GM18873 (cell line): ENCODE measurements around the gene MAML3.

Experiments used
- ATAC-seq: cut with Tn5 transposase; IDR thresholded peaks from one replicate; pipeline ENCODE4 v1.9.1; 2021; ENCODE audit warnings: mild to moderate bottlenecking, moderate library complexity, moderate number of reproducible peaks; ENCODE audit not compliant: unreplicated experiment, low FRiP score

MAML3 gene

GRCh38 chr4:140049849-140050637, 103.9 kb downstream of the MAML3 start:
- no peak for ATAC-seq

- ATAC-seq = peak; percentile 47
These were observed 104.7 kb downstream of the MAML3 start for GRCh38 chr4:140049024-140049848.

- no peak for ATAC-seq
These were observed 105.5 kb downstream of the MAML3 start for GRCh38 chr4:140048419-140048995.

GRCh38 chr4:140047786-140048185, 106.2 kb downstream of the MAML3 start:
- ATAC-seq = no peak

GRCh38 chr4:140047017-140047640, 106.9 kb downstream of the MAML3 start:
- ATAC-seq = no peak

- ATAC-seq = no peak
These were observed 107.4 kb downstream of the MAML3 start for GRCh38 chr4:140046543-140046942.

- ATAC-seq = no peak
These were observed 108.0 kb downstream of the MAML3 start for GRCh38 chr4:140046016-140046415.

GRCh38 chr4:140044337-140044902, 109.6 kb downstream of the MAML3 start:
- no peak for ATAC-seq

- no peak for ATAC-seq
These were observed 111.3 kb downstream of the MAML3 start for GRCh38 chr4:140042634-140043033.

GRCh38 chr4:140038031-140038533, 115.9 kb downstream of the MAML3 start:
- ATAC-seq = no peak

GRCh38 chr4:140037353-140038030, 116.5 kb downstream of the MAML3 start:
- no peak for ATAC-seq

- no peak for ATAC-seq
These were observed 122.3 kb downstream of the MAML3 start for GRCh38 chr4:140031706-140032105.

GRCh38 chr4:140031061-140031460, 122.9 kb downstream of the MAML3 start:
- no peak for ATAC-seq

GRCh38 chr4:140028676-140029517, 125.1 kb downstream of the MAML3 start:
- no peak for ATAC-seq

- ATAC-seq = no peak
These were observed 125.9 kb downstream of the MAML3 start for GRCh38 chr4:140028101-140028500.

- no peak for ATAC-seq
These were observed 126.9 kb downstream of the MAML3 start for GRCh38 chr4:140027101-140027500.

GRCh38 chr4:140025470-140025869, 128.5 kb downstream of the MAML3 start:
- ATAC-seq = no peak

- ATAC-seq = no peak
These were observed 133.3 kb downstream of the MAML3 start for GRCh38 chr4:140020457-140021361.
